T-helper 1 cell treated with Interleukin-12 subunit alpha and Interleukin-12 subunit beta and Interleukin-4 antibody, amounts not matched to agents 30 μg/mL and 1 μg/mL, for 36 hours (primary cell): ENCODE measurements around the gene PTPRD.

ENCODE experiments used
- H3K27ac Mint-ChIP-seq: one replicate; pipeline ENCODE4 v1.8.0; 2021; ENCODE audit warnings: mild to moderate bottlenecking, mixed read lengths
- H3K27me3 Mint-ChIP-seq: one replicate; pipeline ENCODE4 v1.8.0; 2021; ENCODE audit warnings: low read depth, mixed read lengths
- H3K36me3 Mint-ChIP-seq: one replicate; pipeline ENCODE4 v1.8.0; 2021; ENCODE audit warnings: low read depth, mixed read lengths
- H3K4me1 Mint-ChIP-seq: one replicate; pipeline ENCODE4 v1.8.0; 2021; ENCODE audit warnings: low read depth, mixed read lengths
- H3K4me3 Mint-ChIP-seq: one replicate; pipeline ENCODE4 v1.8.0; 2021; ENCODE audit warnings: mild to moderate bottlenecking, moderate library complexity, mixed read lengths
- H3K9me3 Mint-ChIP-seq: one replicate; pipeline ENCODE4 v1.8.0; 2021; ENCODE audit warnings: mixed read lengths

Gene PTPRD

DNA sequence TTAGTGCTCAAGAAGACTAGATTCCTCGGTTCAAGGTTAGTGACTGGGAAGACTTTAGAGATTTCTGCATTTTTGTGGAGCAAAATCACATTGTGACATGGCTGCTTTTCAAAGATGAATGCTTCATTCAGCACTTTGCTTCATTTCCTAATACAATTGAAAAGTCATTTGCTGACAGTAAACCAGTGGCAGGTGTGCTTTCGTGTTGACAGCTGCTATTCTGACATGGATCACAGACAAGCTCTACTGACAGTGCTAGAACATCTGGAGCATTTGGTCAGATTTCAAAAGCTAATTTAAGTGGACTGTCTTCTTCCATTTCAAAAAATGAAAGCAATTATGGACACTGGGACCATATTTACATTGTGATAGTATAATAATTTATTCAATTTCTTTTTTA, 1060.1 kb downstream of the PTPRD start:
- H3K36me3 Mint-ChIP-seq, result no peaks in the 10 kb centered on the region
- H3K27me3 Mint-ChIP-seq, result no peaks in the 10 kb centered on the region
- no peak overlapping the region for H3K4me3 Mint-ChIP-seq
- no peaks in the 10 kb centered on the region for H3K4me1 Mint-ChIP-seq
- no peak overlapping the region for H3K27ac Mint-ChIP-seq
- H3K9me3 Mint-ChIP-seq, result no peaks in the 10 kb centered on the region

GRCh38 chr9:9538766-9539165, 1074.0 kb downstream of the PTPRD start:
- Mint-ChIP-seq H3K9me3 (peaks cover 9% of the 10 kb centered on the region), H3K36me3 (no peaks in the 10 kb centered on the region), H3K4me1 (no peaks in the 10 kb centered on the region), H3K27me3 (no peaks in the 10 kb centered on the region), H3K27ac (no peak overlapping the region), H3K4me3 (no peak overlapping the region)

DNA sequence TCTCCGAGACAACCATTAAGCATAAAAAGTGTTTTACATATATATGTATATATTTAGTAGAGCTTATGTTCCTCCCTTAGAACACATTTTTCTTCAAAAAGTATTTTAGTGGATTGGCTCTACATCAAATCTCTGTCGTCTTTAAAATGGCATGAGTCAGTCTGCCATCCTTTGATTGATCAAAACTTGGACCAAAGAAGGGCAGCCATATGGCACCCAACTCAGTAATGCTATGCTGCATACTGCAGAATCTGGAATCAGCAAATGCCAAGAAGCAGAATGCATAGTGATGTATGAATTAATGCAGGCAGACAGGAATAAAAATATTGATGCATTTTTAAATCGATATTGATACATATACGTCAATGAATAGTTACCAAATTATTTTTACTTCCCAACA, 1074.4 kb downstream of the PTPRD start:
- H3K4me1 Mint-ChIP-seq, result no peaks in the 10 kb centered on the region
- H3K36me3 Mint-ChIP-seq, result no peaks in the 10 kb centered on the region
- peaks cover 9% of the 10 kb centered on the region for H3K9me3 Mint-ChIP-seq
- no peaks in the 10 kb centered on the region for H3K27me3 Mint-ChIP-seq
- no peak overlapping the region for H3K27ac Mint-ChIP-seq
- H3K4me3 Mint-ChIP-seq, result no peak overlapping the region

GRCh38 chr9:9536523-9536922, 1076.3 kb downstream of the PTPRD start:
- H3K4me1 Mint-ChIP-seq, result no peaks in the 10 kb centered on the region
- H3K27me3 Mint-ChIP-seq, result no peaks in the 10 kb centered on the region
- no peaks in the 10 kb centered on the region for H3K36me3 Mint-ChIP-seq
- H3K9me3 Mint-ChIP-seq, result peaks cover 5% of the 10 kb centered on the region
- no peak overlapping the region for H3K4me3 Mint-ChIP-seq
- no peak overlapping the region for H3K27ac Mint-ChIP-seq

DNA sequence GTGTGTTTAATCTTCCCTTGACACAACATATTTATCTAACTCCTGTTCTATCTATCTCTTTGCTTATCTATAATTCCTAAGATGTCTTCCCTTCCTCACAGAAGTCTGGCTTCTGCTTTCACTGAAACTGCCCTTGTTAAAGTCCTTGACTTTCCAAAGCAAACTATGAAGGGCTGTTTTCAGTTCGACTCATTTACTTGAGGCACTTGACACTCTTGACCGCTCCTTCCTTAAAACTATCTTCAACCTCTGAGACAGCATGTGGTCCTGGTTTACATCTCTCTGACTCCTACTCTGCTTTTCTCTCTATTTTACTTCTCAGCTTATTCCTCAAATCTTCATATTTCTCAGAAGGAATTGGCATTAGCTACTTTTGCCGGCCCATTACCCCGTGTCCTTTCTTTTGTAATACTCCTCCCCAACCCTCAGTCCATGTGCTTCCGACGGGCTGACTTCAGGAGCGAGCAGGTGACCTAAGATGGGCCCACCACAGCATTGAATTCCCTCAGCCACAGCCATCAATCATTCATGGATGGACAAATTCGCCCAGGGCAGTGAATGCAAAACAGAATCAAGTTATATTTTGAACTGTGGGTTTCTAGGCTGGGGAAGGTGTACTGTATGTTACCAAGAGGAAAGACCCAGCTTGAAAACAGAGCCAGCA, 1089.2 kb downstream of the PTPRD start:
- Mint-ChIP-seq H3K27me3 (no peaks in the 10 kb centered on the region), H3K4me1 (no peaks in the 10 kb centered on the region), H3K27ac (no peak overlapping the region)

GRCh38 chr9:9522406-9522805, 1090.4 kb downstream of the PTPRD start:
- no peak overlapping the region for H3K27ac Mint-ChIP-seq
- H3K27me3 Mint-ChIP-seq, result no peaks in the 10 kb centered on the region
- H3K36me3 Mint-ChIP-seq, result no peaks in the 10 kb centered on the region
- no peaks in the 10 kb centered on the region for H3K4me1 Mint-ChIP-seq
- H3K4me3 Mint-ChIP-seq, result no peak overlapping the region
- H3K9me3 Mint-ChIP-seq, result no peaks in the 10 kb centered on the region

More for the DNA sequence above, 1089.2 kb downstream of the PTPRD start:
- Mint-ChIP-seq H3K36me3 (no peaks in the 10 kb centered on the region), H3K9me3 (no peaks in the 10 kb centered on the region), H3K4me3 (no peak overlapping the region)

GRCh38 chr9:9521033-9521779, 1091.6 kb downstream of the PTPRD start:
- Mint-ChIP-seq H3K36me3 (no peaks in the 10 kb centered on the region), H3K4me1 (no peaks in the 10 kb centered on the region), H3K27me3 (no peaks in the 10 kb centered on the region), H3K4me3 (no peak overlapping the region), H3K9me3 (no peaks in the 10 kb centered on the region), H3K27ac (no peak overlapping the region)

DNA sequence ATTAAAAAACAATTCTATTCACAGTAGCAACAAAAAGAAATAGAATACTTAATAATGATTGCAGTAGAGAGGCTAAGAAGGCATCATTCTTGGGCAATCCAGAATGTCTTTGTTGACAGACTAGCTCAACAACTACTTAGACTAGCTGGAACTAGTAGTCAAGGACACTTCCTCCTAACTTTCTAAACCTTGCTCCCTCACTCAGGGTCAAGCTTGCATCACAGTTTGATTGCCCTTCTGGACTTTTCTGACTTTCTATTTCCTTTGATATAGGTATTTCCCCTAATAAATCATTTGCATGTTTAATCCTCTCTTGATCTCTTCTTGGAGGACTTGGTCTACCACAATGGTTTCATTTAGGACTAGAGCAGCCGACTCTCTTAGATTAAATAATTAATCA, 1107.9 kb downstream of the PTPRD start:
- Mint-ChIP-seq H3K27ac (no peak overlapping the region), H3K27me3 (no peaks in the 10 kb centered on the region), H3K4me1 (no peaks in the 10 kb centered on the region), H3K9me3 (no peaks in the 10 kb centered on the region), H3K4me3 (no peak overlapping the region), H3K36me3 (no peaks in the 10 kb centered on the region)

DNA sequence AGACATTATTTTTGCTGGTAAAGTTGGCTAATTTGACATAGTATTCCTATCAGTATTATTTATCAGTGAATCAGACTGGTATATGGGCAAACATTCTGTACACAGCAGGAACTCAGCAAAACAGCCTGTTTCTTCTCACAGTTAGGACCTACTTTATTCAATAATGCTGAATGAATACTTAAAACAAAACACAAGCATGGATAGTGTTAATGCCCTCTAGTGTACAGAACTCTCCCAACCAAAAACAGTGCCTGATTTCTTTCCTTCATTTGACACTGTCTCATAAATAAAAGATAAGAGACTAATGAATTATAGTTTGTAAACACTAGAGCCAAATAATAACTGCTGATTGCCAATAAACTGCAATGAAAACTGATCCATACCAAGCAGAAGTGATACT, 1113.3 kb downstream of the PTPRD start:
- Mint-ChIP-seq H3K36me3 (no peaks in the 10 kb centered on the region), H3K27ac (no peak overlapping the region), H3K4me3 (no peak overlapping the region), H3K4me1 (no peaks in the 10 kb centered on the region), H3K27me3 (no peaks in the 10 kb centered on the region), H3K9me3 (peaks cover 6% of the 10 kb centered on the region)

GRCh38 chr9:9498846-9499245, 1114.0 kb downstream of the PTPRD start:
- Mint-ChIP-seq H3K9me3 (peaks cover 6% of the 10 kb centered on the region), H3K27ac (no peak overlapping the region), H3K4me1 (no peaks in the 10 kb centered on the region), H3K36me3 (no peaks in the 10 kb centered on the region), H3K27me3 (no peaks in the 10 kb centered on the region), H3K4me3 (no peak overlapping the region)

- H3K27ac Mint-ChIP-seq, result no peak overlapping the region
- peaks cover 7% of the 10 kb centered on the region for H3K9me3 Mint-ChIP-seq
- H3K27me3 Mint-ChIP-seq, result no peaks in the 10 kb centered on the region
Measured at GRCh38 chr9:9498128-9498527, 1114.7 kb downstream of the PTPRD start.

DNA sequence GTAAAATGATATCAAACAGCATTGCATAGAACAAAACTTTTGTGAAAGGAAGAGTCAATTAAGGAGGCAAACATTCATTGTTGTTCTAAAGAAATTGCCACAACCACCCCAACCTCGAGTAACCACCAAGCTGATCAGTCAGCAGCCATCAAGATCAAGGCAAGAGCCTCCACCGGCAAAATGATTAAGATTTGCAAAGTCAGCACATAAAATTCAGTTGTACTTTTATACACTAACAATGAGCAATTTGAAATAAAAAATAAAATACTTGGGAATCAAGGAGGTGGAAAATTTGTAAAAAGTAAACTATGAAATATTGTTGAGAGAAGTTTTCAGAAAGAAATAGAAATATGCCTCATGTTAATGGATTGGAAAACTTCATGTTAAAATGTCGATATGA, 1118.5 kb downstream of the PTPRD start:
- H3K9me3 Mint-ChIP-seq, result peaks cover 18% of the 10 kb centered on the region
- no peak overlapping the region for H3K27ac Mint-ChIP-seq
- H3K4me3 Mint-ChIP-seq, result no peak overlapping the region
- no peaks in the 10 kb centered on the region for H3K4me1 Mint-ChIP-seq
- H3K27me3 Mint-ChIP-seq, result no peaks in the 10 kb centered on the region
- no peaks in the 10 kb centered on the region for H3K36me3 Mint-ChIP-seq

More at GRCh38 chr9:9498128-9498527, 1114.7 kb downstream of the PTPRD start:
- H3K36me3 Mint-ChIP-seq, result no peaks in the 10 kb centered on the region
- no peak overlapping the region for H3K4me3 Mint-ChIP-seq
- H3K4me1 Mint-ChIP-seq, result no peaks in the 10 kb centered on the region

DNA sequence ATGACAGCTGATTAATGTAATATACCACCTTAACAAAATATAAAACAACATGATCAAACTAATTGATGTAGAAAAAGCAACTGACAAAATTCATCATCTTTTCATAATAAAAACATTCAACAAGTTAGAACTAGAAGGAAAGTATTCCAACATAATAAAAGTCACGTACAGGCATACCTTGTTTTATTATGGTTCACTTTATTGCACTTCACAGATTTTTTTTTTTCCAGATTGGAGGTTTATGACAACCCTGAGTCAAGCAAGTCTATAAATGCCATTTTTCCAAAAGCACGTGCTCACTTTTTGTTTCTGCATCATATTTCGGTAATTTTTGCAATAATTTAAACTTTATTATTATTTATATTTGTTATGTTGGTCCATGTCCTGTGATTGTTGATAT, 1120.3 kb downstream of the PTPRD start:
- Mint-ChIP-seq H3K27me3 (no peaks in the 10 kb centered on the region), H3K36me3 (no peaks in the 10 kb centered on the region), H3K9me3 (peaks cover 22% of the 10 kb centered on the region), H3K4me1 (no peaks in the 10 kb centered on the region), H3K27ac (no peak overlapping the region), H3K4me3 (no peak overlapping the region)

DNA sequence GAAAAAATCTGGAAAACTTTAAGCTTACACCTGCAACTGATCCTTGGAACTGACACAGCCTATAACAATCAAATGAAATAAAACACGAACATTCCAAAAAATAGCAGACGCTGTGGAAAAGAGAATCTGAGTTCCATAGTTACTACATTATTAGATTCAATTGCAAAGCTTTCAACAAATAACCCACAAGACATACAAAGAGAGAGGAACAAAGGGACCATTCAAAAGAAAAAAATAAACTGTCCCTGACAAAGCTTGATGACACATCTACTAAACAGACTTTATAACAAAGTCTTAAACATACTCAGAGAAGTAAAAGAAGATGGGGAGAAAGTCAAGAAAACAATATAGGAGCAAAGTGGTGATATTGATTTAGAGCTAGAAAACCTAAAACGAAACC, 1123.6 kb downstream of the PTPRD start:
- no peaks in the 10 kb centered on the region for H3K36me3 Mint-ChIP-seq
- no peak overlapping the region for H3K27ac Mint-ChIP-seq
- no peak overlapping the region for H3K4me3 Mint-ChIP-seq
- no peaks in the 10 kb centered on the region for H3K4me1 Mint-ChIP-seq
- H3K27me3 Mint-ChIP-seq, result no peaks in the 10 kb centered on the region
- peaks cover 19% of the 10 kb centered on the region for H3K9me3 Mint-ChIP-seq

GRCh38 chr9:9483175-9483574, 1129.6 kb downstream of the PTPRD start:
- no peak overlapping the region for H3K4me3 Mint-ChIP-seq
- H3K4me1 Mint-ChIP-seq, result no peaks in the 10 kb centered on the region
- H3K9me3 Mint-ChIP-seq, result peaks cover 4% of the 10 kb centered on the region
- H3K36me3 Mint-ChIP-seq, result no peaks in the 10 kb centered on the region
- no peaks in the 10 kb centered on the region for H3K27me3 Mint-ChIP-seq
- H3K27ac Mint-ChIP-seq, result no peak overlapping the region
